T-helper 9 cell (primary cell): Measurements from ENCODE around the gene NPIPA5.
"Not testable (repeated sequence)": the region's sequence is repeated elsewhere in the genome, so short reads cannot be mapped to it uniquely, and the experiment has no call there.

Experiments
- DNase-seq: peaks from one replicate; pipeline ENCODE4 v3.0.0-alpha.2; 2020
- total RNA-seq, 2 donors: gene quantifications; one replicate each; lab custom pipeline; 2026; lab: John Stamatoyannopoulos, UW

NPIPA5 gene
- total RNA-seq: 0.07 to 1.7 reads per million in 2 donors

DNA sequence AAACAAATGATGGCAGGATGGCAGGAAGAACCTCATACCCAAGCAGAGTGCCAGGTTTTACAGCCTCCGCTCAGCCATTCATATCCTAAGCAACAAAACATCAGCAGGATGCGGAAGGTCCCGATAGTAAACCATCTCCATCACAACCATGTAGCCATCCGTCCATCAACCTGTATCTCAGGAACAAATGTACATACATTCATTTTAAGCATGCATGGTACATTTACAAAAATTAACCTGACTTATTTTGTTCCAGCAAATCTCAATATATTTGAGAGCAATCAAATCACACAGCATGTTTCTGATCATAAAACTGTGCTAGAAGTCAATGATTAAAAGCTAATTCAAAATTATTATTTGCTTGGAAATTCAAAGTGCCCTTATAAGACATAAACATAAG lies at the start of gene NPIPA5:
Gene NPIPA5 (minus strand): TSS at position 101 of the 400 bp plus-strand sequence. CDS start 0 bp downstream, at position 101.
- not testable (repeated sequence) for DNase-seq

DNA sequence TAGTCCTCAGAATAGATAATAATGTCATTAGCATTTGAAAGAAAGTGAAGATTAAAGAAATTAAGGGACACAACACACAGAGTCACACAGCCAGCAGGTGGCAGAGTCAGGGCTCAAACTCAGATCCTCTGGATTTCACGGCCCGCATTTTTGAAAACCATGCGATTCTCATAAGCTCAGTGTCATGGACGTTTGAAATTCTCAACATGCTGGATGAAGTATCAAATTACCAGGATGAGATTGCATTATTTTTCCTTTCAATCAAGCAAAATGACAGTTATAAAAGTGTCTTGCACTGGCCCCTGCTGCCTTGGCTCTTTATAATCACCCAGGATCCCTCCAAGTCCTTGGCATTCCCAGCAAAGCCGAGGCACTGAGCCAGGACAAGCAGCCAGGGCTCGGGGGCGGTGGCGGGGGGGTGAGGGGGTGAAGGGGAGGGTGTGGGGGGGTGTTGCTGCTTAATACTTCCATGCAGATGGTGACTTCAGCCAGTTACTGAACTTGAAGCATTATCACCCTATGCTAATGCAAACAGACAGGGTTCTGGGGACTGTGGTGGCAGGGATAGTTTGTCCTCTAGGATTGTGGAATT lies 49.6 kb upstream of the NPIPA5 start:
- peak; percentile 25 for DNase-seq

DNA sequence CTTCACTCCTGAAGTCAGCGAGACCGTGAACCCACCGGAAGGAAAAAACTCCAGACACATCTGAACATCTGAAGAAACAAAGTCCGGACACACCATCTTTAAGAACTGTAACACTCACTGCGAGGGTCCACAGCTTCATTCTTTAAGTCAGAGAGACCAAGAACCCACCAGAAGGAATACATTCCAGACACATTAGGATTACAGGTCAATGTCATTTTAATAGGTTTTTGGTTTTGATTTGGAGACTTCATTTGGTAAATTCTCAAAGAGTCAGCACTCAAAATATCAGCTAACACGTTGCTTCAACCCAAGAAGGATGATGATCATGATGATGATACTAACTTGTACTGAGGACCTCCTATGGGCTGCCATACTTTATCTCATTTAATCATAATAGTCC lies 48.7 kb upstream of the NPIPA5 start:
- DNase-seq: no peak

DNA sequence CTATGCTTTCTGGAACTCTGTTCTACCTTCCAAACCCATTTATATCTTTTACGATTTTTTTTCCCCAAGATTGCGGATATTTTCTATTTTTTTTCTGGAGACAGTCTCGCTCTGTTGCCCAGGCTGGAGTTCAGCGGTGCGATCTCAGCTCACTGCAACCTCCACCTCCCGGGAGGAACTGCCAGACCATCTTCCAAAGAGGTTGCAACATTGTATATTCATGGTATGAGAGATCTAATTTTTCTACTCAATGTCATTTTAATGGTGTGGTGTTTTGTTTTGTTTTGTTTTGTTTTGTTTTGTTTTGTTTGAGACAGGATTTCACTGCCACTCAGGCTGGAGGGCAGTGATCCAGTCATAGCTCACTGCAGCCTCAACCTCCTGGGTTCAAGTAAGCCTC lies 47.8 kb upstream of the NPIPA5 start:
- no peak for DNase-seq

DNA sequence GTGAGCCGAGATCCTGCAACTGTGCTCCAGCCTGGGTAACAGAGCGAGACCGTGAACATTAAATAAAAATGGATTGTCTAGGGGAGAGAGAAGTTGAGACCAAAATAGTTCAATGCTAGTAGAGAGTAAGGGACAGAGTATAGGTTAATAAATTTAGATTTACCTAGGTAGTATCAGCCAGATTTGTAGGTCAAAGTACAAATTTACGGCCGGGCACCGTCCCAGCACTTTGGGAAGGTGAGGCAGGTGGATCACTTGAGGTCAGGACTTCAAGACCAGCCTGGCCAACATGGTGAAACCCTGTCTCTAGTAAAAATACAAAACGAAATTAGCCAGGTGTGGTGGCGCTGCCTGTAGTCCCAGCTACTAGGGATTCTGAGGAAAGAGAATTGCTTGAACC lies 44.1 kb upstream of the NPIPA5 start:
- no peak for DNase-seq

DNA sequence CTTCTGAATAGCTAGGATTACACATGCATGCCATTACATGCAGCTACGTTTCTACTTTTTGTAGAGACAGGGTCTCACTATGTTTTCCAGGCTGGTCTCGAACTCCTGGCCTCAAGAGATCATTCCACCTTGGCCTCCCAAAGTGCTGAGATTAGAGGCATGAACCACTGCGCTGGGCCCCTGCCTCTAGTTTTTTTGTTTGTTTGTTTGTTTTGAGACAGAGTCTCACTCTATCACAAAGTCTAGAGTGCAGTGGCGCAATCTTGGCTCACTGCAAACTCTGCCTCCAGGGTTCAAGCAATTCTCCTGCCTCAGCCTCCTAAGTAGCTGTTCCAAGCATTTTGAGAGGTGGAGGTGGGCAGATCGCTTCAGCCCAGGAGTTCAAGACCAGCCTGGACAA lies 43.6 kb upstream of the NPIPA5 start:
- not testable (repeated sequence) for DNase-seq

DNA sequence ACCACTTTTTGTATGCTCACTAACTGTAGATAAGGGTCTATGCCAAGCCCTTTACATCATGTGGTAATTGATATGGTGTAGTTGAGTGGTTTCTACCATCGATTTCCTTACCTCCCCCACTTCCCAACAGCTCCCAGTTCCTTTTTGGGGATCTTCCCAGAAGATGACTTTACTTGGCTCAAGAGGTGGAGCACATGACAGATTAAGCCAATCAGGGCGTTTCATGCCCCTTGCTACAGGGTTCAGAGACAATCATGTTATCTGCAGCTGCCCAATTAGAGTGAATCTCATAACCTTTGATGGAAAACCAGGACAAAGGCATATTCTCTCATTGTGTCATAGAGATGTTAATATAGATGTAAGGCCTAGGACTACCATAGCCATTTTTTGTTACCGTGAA lies 40.1 kb upstream of the NPIPA5 start:
- DNase-seq: no peak

DNA sequence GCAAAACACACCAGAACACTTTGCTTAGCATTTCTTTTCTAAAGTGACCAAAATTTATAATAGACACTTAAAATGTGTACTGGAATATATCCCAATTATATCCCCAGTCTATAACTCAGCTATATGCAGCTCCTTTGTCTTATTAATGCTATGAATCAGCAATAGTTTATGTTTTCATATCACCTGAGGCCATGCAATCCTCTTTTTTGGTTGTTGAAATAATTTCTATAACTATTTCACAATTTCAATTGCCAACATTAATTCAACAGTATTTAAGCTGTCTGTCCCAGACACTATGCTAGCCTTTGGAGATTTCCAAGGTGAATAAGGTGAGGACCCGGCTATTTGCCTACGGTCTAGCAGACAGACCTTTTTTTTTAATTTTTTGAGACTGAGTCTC lies 39.1 kb upstream of the NPIPA5 start:
- DNase-seq: no peak

DNA sequence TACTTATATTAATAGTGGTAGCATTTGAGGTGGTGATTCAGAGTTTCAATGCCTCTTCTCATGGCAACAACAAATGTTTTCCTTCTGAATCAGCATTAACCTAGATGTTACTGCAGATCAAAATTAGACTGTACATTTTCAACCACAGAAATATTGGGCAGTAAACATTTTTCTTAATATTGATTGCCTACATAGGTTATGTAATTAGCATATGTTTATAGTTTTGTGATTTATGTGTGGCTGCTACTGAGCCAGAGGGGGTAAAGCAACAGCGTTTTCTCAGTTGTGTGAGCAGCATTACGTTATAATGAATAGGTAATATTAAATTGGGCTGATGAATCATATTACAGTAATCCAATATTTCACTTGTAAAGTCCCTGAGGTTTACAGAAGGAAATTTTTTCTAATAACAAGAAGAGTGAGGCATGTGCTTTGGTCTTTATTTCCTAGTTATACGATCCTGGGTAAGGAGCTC lies 37.5 kb upstream of the NPIPA5 start:
- no peak for DNase-seq

DNA sequence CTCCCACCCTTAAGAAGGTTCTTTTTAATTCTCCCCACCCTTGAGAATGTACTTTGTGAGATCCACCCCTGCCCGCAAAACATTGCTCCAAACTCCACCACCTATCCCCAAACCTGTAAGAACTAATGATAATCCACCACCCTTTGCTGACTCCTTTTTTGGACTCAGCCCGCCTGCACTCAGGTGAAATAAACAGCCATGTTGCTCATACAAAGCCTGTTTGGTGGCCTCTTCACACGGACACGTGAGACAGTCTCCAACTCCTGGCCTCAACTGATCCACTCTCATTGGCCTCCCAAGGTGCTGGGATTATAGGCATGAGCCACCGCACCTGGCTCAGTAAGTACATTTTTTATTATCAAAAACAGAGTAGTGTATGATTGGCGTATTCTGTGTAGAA lies 31.4 kb upstream of the NPIPA5 start:
- DNase-seq: not testable (repeated sequence)

DNA sequence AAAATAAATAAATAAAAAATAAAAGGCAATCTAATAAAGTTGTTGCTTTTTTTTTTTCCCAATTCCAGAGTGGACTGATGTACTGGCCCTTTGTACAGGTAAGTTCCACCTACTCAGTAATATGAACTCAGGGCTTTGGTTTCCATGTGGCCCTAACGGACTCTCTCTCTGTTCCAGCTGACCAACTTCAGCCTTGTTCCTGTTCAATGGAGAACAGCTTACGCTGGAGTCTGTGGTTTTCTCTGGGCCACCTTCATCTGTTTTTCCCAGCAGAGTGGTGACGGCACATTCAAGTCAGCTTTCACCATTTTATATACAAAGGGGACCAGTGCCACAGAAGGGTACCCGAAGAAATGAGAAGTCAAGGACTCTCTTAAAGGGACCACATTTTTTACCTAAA lies 29.7 kb upstream of the NPIPA5 start:
- not testable (repeated sequence) for DNase-seq

DNA sequence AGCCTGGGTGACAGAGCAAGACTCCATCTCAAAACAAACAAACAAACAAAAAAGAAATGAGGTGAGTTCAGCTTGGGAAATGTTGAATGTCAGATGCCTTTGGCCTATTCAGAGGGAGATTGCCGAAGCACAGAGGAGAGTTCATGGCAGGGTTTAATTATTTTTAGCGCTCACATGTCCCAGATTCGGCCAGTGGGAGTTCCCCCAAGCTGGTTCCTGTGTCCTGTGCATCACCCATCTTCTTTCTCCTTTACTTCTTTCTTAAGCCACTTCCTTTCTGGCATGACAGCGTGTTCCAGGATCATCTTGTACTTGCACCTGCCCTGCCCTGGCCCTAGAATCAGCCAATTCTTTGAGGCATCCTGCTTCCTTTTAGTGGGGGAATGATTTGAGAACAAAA lies 26.7 kb upstream of the NPIPA5 start:
- no peak for DNase-seq

DNA sequence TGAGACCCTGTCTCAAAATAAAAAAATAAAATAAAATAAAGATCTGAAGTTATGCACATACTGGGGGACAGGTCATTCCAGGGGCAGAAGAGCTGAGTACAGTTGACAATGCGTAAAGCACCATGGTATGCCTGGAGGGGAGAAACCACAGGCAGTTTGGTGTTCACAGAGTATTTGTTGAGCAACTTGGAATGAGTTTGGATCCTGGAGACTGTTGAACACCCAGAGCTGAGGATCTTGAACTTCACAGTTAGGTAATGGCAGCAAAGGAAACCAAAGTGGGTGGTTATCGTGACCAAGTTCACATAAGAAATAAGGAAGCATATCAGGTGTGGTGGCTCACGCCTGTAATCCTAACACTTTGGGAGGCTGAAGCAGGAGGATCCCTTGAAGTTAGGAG lies 26.0 kb upstream of the NPIPA5 start:
- not testable (repeated sequence) for DNase-seq

DNA sequence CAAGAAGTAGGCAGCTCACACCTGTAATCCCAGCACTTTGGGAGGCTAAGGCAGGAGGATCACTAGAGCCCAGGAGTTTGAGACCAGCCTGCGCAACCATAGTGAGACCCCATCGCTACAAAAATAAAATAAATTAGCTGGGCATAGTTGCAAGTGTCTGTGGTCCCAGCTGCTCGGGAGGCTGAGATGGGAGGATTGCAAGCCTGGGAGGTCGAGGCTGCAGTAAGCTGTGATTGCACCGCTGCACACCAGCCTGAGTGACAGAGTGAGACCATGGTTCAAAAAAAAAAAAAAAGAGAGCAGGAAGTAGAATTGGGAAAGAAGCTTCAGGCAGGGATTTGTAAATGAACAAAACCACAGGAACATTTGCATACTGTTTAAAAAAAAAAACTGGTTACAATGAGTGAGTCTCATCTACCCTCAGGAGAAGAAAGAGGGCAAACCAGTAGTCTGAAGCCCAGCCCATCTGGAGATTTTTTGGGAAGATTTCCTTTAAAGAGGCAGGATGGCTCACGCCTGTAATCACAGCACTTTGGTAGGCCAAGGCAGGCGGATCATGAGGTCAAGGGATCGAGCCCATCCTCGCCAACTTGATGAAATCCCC lies 25.4 kb upstream of the NPIPA5 start:
- no peak for DNase-seq

DNA sequence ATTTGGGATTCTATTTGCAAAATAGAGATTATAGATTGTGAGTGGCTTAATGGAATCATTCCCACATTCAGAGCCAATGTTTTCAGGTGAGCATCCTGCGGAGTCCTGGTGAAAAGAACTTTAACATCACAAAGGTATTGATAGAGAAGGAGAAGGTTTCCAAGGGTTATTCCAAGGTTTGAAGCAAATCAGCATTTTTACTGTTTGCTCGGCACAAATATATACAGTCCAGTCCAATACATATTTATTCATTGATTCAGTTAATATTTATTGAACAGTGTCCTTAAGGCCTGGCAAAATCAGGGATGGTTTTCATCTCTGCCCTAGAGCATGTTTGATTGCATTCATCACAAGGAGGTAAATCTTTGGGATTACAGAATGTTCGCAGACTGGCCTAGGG lies 23.9 kb upstream of the NPIPA5 start:
- DNase-seq: no peak

DNA sequence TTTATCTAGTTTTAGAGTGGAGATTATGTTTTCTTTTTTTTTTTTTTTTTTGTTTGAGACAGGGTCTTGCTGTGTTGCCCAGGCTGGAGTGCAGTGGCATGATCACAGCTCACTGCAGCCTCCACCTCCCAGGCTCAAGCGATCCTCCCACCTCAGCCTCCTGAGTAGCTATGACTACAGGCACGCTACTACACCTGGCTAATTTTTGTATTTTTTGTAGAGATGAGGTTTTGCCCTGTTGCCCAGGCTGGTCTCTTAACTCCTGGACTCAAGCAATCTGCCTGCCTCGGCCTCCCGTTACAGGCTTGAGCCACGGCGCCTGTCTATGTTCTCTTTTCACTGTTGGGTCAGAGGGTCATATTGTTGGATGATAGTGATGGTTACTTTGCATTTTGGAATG lies 22.2 kb upstream of the NPIPA5 start:
- DNase-seq: not testable (repeated sequence)

DNA sequence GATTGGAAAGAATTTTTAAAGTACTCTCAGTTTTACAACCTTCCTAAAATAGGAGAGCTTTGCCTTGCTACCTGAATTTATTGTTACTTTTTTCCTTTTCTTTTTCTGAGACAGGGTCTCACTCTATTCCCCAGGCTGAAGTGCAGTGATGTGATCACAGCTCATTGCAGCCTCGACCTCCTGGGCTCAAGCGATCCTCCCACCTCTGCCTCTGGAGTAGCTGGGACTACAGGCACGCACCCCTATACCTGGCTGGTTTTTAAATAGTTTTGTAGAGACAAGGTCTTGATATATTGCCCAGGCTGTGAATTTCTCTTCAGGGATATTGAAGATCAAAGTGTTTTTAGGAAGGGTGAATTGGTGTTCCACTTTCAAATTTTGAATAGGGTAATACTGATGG lies 21.2 kb upstream of the NPIPA5 start:
- no peak for DNase-seq

DNA sequence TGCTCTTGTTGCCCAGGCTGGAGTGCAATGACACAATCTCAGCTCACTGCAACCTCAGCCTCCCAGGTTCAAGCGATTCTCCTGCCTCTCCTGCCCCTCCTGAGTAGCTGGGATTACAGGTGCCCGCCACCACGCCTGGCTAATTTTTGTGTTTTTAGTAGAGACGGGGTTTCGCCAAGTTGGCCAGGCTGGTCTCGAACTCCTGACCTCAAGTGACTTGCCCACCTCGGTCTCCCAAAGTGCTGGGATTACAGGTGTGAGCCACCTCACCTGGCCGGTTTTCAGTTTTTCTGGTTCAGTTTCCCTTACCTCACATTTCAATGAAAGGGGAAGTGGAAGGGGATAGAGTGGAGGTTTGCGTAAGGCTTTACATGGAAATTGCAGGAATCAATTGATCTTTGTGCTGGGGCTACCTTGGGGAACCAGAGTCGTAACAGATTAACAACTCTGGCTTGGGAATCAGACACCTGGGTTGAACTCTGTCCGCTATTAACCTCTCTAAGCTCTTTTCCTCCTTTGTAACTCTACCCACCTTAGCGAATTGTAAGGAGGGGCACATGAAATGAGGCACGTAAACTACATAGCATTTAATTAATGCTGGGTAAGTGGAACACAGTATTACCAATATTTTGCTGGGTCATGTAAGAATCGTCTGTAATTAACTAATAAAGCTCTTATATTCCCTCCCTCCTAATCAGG lies 20.7 kb upstream of the NPIPA5 start:
- DNase-seq: no peak

DNA sequence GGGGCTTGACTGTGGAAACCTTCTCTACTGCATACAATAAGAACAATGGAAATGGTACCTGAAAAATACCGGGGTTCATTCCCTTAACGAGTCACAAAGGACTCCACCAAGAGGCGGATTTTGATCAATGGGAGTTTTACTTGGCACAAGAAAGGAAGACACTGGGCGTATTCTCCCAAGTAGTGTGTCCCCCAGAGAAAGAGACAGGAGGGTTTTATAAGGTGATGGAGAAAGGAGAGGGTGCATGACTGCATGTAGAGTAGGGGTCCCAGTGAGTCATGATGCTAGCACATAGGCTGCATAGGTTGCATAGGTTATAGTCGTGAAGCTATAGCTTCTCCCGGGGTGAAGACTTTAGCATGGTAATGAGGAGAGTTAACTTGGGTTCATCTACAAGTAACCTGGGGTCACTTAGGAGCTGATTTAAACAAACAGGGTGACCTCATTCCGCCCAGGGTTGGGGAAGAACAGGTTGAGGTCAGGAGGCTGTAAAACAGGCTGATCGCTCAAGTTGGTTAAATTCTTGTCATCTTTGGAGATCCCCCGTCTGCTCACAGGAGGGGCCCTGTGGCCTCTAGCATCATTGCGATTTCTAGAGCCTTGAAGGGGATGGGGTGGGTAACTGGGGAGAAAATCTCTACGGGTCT lies 19.0 kb upstream of the NPIPA5 start:
- no peak for DNase-seq

DNA sequence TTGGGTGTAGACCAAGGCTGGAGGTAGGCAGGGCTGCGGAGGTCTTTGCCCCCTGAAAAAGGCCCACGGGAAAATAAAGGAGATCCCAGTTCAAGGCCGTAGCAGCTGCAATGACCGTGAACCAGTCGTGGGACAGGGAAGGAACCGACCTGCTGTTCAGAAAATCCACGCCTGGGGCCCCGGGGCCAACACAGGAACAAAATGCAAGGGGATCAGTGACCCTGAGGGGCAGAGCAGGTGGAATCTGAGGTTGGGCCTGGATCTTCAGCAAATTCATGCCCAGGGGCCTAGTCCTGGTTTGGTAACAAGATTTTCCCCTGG lies 18.4 kb upstream of the NPIPA5 start:
- DNase-seq: not testable (repeated sequence)

DNA sequence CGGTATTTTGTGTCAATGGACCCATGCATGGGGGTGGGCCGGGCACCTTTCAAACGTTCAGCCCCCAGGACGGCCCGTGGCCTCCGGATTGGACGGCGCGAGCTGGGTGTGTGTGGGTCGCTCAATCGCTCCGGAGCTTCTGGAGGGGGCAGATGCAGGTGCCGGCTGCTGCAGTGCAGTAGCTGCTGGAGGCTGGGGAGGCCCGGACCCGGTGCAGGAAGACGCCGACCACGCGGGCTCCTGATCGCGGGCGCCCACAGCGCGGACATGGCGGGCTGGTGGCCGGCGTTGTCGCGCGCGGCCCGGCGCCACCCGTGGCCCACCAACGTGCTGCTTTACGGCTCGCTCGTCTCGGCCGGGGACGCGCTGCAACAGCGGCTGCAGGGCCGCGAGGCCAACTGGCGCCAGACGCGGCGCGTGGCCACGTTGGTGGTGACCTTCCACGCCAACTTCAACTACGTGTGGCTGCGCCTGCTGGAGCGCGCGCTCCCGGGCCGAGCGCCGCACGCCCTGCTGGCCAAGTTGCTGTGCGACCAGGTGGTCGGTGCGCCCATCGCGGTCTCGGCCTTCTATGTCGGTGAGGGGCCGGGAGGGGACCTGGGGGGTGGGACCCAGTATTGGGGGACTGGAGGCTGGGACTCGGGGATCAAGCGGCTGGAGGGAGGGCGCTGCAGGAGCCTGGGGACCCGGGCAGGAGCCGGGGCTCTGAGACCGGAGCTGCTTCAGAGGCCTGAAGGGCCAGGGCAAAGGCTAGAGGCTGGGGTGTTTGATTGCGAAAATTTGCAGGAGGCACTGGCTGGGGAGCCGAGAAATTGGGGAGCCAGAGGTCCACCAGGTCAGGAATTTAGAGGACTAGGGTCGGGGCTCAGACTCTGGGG lies 17.8 kb upstream of the NPIPA5 start, which contains the start of gene MPV17L:
Gene MPV17L (plus strand): TSS at position 124 of the 878 bp plus-strand sequence. CDS start 144 bp downstream, at position 268.
- DNase-seq: not testable (repeated sequence)

DNA sequence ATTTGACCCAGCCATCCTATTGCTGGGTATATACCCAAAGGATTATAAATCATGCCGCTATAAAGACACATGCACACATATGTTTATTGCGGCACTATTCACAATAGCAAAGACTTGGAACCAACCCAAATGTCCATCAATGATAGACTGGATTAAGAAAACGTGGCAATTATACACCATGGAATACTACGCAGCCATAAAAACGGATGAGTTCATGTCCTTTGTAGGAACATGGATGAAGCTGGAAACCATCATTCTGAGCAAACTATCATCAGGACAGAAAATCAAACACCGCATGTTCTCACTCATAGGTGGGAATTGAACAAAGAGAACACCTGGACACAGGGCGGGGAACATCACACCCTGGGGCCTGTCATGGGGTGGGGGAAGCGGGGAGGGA lies 14.9 kb upstream of the NPIPA5 start:
- DNase-seq: not testable (repeated sequence)

DNA sequence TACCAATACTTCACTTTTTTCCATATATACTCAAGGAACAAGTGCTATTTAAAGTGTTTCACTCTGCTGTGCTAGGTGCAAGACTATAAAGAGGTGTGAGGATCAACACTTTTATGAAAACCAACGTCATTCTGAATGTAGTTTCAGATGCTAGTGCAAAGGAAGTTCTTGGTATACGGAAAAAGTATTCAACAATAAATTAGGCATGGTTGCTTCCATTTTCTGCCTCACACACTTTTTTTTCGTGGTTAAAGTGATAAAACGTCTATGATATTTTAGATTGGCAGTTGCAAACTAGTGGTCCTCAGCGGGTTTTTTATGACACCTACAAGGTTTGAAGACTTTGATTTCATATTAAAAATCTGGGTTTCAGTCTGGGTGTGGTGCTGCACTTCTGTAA lies 11.8 kb upstream of the NPIPA5 start:
- not testable (repeated sequence) for DNase-seq
